ENCODE measurements around the gene DOK6.

DOK6 gene

DNA sequence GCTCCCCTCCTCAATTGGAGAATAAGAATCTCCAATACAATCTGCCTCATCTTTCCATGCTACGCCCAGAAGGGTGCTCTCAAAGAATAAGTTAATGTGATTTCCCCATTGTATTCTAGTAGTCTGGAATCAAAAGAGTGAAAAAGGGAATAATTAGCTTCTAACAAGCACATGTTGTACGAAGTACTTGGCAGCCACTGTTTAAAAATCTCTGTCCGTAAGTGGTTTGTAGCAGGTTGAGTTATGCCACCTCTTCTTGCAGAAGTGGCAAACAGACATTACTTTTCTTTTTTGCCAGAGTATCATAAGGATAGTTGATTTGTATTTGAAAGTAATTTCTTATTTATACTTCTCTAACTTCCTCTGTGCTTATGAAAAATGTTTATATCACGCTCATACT, 362.3 kb downstream of the DOK6 start:
- no peak for TF ChIP-seq ZFX (IDR thresholded peaks at IDR 0.05)
- TF ChIP-seq, protein P1, sequence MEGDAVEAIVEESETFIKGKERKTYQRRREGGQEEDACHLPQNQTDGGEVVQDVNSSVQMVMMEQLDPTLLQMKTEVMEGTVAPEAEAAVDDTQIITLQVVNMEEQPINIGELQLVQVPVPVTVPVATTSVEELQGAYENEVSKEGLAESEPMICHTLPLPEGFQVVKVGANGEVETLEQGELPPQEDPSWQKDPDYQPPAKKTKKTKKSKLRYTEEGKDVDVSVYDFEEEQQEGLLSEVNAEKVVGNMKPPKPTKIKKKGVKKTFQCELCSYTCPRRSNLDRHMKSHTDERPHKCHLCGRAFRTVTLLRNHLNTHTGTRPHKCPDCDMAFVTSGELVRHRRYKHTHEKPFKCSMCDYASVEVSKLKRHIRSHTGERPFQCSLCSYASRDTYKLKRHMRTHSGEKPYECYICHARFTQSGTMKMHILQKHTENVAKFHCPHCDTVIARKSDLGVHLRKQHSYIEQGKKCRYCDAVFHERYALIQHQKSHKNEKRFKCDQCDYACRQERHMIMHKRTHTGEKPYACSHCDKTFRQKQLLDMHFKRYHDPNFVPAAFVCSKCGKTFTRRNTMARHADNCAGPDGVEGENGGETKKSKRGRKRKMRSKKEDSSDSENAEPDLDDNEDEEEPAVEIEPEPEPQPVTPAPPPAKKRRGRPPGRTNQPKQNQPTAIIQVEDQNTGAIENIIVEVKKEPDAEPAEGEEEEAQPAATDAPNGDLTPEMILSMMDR (conservative IDR thresholded peaks at IDR 0.05): no peak
- H3K27ac ChIP-seq: no peak overlapping the region

- no peak overlapping the region for H3K27ac ChIP-seq
- TF ChIP-seq ZFX (IDR thresholded peaks at IDR 0.05): no peak
- TF ChIP-seq, protein P1 (conservative IDR thresholded peaks at IDR 0.05): no peak
These were observed 363.1 kb downstream of the DOK6 start for GRCh38 chr18:69763821-69764220.

DNA sequence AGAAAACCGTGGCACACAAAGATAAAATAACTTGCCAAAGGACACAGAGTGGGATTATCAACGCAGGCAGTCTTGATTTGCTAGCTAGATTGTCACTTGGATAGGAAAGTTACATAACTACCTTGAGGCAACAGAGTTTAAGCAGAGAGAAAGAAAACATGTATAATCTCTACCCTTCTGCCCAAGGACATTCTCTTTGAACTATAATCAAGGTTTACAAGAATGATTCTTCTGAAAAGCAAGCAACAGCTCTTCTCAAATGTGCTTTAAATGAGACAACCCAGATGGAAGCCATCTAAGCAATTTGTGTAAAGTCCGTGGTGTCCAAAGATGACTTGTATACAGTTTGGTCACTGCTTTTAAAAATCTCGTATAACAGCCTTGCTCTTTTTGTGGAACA, 369.6 kb downstream of the DOK6 start:
- TF ChIP-seq ZFX (IDR thresholded peaks at IDR 0.05): no peak
- TF ChIP-seq, protein P1 (conservative IDR thresholded peaks at IDR 0.05): no peak
- H3K27ac ChIP-seq: no peak overlapping the region

DNA sequence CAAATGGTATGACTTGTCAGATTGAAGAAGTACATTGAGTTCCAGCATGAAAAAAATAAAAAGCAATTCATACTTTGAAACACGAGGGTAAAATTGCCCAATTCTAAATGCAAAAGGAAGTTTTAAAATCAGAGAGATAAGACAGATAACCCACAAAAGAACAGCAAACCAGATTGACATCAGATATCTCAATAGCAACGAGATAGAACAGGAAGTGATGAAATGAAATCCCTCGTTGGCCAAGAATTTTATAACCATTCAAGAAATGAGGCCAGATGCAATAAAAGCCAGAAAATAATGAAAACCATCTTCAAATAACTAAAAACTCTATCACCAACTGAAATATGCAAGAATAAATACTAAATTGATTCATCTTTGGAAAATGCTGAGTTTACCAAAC, 374.1 kb downstream of the DOK6 start:
- no peak overlapping the region for H3K27ac ChIP-seq
- TF ChIP-seq ZFX (IDR thresholded peaks at IDR 0.05): no peak
- TF ChIP-seq, protein P1 (conservative IDR thresholded peaks at IDR 0.05): no peak

DNA sequence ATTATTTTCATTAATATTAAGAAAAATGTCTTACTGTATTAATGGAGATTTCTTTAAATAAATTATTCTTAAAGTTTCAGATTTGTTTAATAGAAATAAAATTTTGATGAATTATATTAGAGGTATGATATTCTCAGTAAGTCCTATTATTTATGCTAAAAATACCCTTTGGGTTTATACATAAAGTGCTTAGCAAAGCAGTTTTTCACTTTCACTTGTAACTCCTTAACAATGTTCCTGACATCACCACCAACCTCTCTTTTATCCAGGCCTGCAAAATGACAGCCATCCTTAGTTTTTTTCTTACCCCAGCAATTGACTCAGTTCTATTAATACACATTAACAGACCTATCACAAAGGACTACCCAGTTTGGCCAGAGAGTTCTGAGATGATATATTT, 376.6 kb downstream of the DOK6 start:
- TF ChIP-seq, protein P1 (conservative IDR thresholded peaks at IDR 0.05): no peak
- TF ChIP-seq ZFX (IDR thresholded peaks at IDR 0.05): no peak
- H3K27ac ChIP-seq: no peak overlapping the region

DNA sequence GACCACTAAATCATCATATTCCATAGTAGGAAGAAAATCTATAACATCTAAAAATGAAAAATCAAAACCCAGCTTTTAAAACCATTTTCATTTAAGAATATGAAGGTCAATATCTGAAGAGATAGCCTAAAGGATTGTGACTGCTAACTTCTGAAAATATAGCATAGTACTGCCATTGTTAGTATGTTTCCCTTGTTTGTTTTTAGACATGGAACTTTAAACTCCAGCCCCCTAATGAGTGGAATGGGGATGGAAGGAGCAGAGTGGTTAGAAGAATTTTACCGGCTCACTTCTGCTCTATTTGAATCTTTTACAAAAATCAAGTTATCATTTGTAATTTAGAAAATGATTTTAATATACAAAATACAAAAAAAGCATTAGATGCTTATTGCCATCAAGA, 378.0 kb downstream of the DOK6 start:
- TF ChIP-seq ZFX (IDR thresholded peaks at IDR 0.05): no peak
- TF ChIP-seq, protein P1 (conservative IDR thresholded peaks at IDR 0.05): no peak

DNA sequence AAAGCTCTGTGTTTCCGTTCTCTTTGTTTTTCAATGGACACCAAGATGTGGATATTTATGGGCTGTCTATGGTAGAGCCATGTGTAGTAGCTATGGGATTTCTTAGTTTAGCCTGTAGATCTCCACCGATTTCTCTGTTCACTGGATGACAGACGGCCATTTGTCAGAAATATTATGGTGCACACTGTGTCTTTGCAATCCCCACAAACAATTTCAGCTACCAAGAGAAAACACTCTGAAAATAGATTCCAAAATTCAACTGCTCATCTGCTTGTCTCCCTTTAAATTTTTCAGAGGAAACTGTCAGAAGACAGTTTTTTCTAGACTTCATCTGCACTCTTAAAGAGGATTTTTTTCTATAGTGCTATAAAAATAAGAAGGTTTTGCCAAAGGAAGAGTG, 380.2 kb downstream of the DOK6 start:
- TF ChIP-seq, protein P1 (conservative IDR thresholded peaks at IDR 0.05): no peak
- H3K27ac ChIP-seq: no peak overlapping the region

More for the DNA sequence above, 378.0 kb downstream of the DOK6 start:
- H3K27ac ChIP-seq: no peak overlapping the region
